ENCODE measurements around the gene SLFN12L.

The SLFN12L gene

DNA sequence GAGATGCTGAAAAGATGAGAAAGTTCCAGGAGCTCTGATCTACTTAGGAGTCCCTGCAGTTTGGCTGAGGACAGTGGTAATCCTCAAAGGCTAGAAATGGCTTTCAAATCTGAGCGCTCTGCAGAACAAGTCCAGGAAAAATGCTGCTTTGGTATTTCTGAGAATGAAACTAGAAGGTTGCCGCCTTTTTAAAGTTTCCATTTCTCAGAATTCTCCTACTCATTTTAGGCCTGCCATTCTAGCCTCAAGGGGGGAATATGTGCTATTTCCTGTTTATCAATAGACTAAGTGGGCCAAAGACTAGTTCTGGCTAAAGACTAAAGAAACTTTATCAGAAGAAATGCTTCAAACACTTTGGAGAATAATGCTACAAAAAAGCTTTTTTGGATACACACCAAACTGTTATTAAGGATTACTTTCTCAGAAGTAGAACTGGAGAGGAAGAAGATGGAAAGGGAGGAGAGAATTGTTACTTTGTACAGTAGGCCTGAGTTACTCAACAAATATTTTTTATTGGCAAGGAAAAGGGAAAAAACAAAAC, at the start of gene SLFN12L:
TSS of gene SLFN12L (minus strand) at position 78 of the 541 bp plus-strand sequence. CDS start 15,314 bp downstream, outside the sequence.
- TF ChIP-seq GATA2 (IDR thresholded peaks at IDR 0.05; ENCODE audit: low read depth, low read length) (no peak), GATA3 (IDR thresholded peaks at IDR 0.05; ENCODE audit: low read depth, low read length) (no peak)

- TF ChIP-seq GATA3 (IDR thresholded peaks at IDR 0.05; ENCODE audit: low read depth, low read length) (no peak), GATA2 (IDR thresholded peaks at IDR 0.05; ENCODE audit: low read depth, low read length) (no peak)
These were observed 49.1 kb upstream of the SLFN12L start for GRCh38 chr17:35586569-35587073.

- no peak for TF ChIP-seq GATA2 (IDR thresholded peaks at IDR 0.05; ENCODE audit: low read depth, low read length)
- no peak for TF ChIP-seq GATA3 (IDR thresholded peaks at IDR 0.05; ENCODE audit: low read depth, low read length)
These were observed 46.6 kb upstream of the SLFN12L start for GRCh38 chr17:35584061-35584460.

GRCh38 chr17:35578929-35579432, 41.5 kb upstream of the SLFN12L start:
- TF ChIP-seq GATA3 (IDR thresholded peaks at IDR 0.05; ENCODE audit: low read depth, low read length) (no peak), GATA2 (IDR thresholded peaks at IDR 0.05; ENCODE audit: low read depth, low read length) (no peak)

DNA sequence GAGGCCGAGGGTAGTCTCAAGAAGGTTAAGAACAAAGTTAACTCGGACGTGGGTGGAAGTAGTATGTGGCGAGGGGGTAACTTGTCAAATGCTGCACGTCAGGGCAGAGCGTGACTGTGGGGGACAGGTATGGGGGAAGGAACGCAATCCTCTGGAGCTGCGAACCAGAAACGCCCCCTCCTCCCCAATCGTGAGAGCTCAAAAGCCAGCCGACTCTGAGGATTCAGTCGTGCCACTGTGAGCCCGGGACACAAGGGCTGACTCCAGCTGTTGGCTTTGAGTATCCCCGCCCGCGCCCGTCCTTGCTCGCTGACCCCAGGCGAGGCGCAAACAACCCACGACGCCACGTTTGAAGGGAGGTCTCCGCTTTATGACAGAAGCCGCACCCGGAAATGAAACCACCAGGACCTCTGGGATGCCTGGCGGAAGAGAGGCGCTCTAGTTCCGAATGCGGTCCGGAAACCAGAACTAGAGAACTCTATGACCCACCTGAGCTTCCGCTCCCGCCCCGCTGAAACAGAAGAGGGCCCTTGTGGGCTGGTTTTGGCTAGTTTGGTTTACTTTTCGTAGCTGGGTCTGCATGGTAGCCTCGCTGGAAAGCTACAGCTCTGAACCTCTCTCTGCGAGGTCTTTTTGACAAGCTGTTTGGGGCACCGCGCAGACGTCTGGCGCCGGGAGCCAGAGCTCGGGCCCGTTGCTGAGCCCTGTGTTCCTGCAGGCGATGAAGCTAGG, 40.9 kb upstream of the SLFN12L start, which contains the start of gene PEX12:
TSS of gene PEX12 (minus strand) at position 375 of the 732 bp plus-strand sequence. CDS start 550 bp downstream, outside the sequence.
- TF ChIP-seq GATA2 (IDR thresholded peaks at IDR 0.05; ENCODE audit: low read depth, low read length) (no peak), GATA3 (IDR thresholded peaks at IDR 0.05; ENCODE audit: low read depth, low read length) (no peak)

GRCh38 chr17:35577830-35578196, 40.3 kb upstream of the SLFN12L start:
- TF ChIP-seq GATA3 (IDR thresholded peaks at IDR 0.05; ENCODE audit: low read depth, low read length) (no peak), GATA2 (IDR thresholded peaks at IDR 0.05; ENCODE audit: low read depth, low read length) (no peak)

DNA sequence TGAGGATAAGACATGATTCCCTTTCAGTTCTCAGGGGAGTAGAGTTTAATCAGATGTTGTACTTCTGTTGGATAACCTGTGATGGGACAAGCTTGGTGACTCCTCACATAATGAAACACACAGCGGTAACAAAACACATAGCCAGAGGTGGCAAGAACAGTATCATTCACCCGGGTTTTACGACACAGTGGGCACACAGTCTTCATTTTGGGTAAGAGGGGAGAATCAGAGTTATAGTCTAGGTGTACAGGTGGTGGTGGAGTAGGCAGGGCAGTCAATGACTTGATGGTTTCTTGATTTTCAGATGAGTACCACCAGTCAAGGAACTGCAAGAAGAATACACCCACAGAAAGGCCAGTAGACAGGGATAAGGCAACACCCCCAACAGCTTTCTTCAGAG, 38.3 kb upstream of the SLFN12L start:
- TF ChIP-seq GATA3 (IDR thresholded peaks at IDR 0.05; ENCODE audit: low read depth, low read length) (no peak), GATA2 (IDR thresholded peaks at IDR 0.05; ENCODE audit: low read depth, low read length) (no peak)

- TF ChIP-seq GATA3 (IDR thresholded peaks at IDR 0.05; ENCODE audit: low read depth, low read length) (no peak), GATA2 (IDR thresholded peaks at IDR 0.05; ENCODE audit: low read depth, low read length) (no peak)
These were observed 31.9 kb upstream of the SLFN12L start for GRCh38 chr17:35569405-35569804.

- TF ChIP-seq GATA2 (IDR thresholded peaks at IDR 0.05; ENCODE audit: low read depth, low read length) (no peak), GATA3 (IDR thresholded peaks at IDR 0.05; ENCODE audit: low read depth, low read length) (no peak)
These were observed 31.1 kb upstream of the SLFN12L start for GRCh38 chr17:35568561-35568960.

GRCh38 chr17:35566968-35567367, 29.5 kb upstream of the SLFN12L start:
- TF ChIP-seq GATA2 (IDR thresholded peaks at IDR 0.05; ENCODE audit: low read depth, low read length), result no peak
- no peak for TF ChIP-seq GATA3 (IDR thresholded peaks at IDR 0.05; ENCODE audit: low read depth, low read length)

GRCh38 chr17:35560703-35561102, 23.2 kb upstream of the SLFN12L start, which contains the start of gene SLFN14:
TSS of gene SLFN14 (minus strand) at chr17:35560819. CDS start at chr17:35558062, 2,757 bp downstream.
- TF ChIP-seq GATA2 (IDR thresholded peaks at IDR 0.05; ENCODE audit: low read depth, low read length) (no peak), GATA3 (IDR thresholded peaks at IDR 0.05; ENCODE audit: low read depth, low read length) (no peak)

GRCh38 chr17:35559495-35560210, 22.2 kb upstream of the SLFN12L start:
- TF ChIP-seq GATA3 (IDR thresholded peaks at IDR 0.05; ENCODE audit: low read depth, low read length) (no peak), GATA2 (IDR thresholded peaks at IDR 0.05; ENCODE audit: low read depth, low read length) (no peak)

GRCh38 chr17:35557353-35557752, 19.9 kb upstream of the SLFN12L start:
- TF ChIP-seq GATA3 (IDR thresholded peaks at IDR 0.05; ENCODE audit: low read depth, low read length) (no peak), GATA2 (IDR thresholded peaks at IDR 0.05; ENCODE audit: low read depth, low read length) (no peak)

DNA sequence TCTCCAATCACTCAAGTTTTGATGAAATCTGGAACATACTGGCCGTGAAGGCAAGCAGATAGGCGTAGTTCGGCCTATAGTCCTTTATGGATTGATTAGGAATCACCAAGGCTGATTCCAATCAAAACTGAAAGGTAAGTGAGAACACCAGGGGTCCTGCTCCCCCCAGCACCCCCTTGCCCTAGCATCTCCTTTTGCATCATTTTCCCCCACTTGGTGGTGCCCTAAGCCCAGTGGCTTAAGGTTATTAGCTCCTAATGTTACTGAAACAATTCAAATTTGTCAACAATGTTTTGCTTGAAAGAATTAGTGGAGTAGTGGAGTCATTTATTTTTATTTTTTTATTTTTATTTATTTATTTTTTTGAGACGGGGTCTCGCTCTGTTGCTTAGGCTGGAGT, 18.2 kb upstream of the SLFN12L start:
- TF ChIP-seq GATA2 (IDR thresholded peaks at IDR 0.05; ENCODE audit: low read depth, low read length) (no peak), GATA3 (IDR thresholded peaks at IDR 0.05; ENCODE audit: low read depth, low read length) (no peak)
